ENCODE measurements around the gene ENG.

ENG gene

GRCh38 chr9:127865645-127866464 lies 11.4 kb upstream of the ENG start:
- DNase-seq (ENCODE audit: low read depth in 3 of 3) = no peak

GRCh38 chr9:127863191-127863621 lies 8.7 kb upstream of the ENG start:
- DNase-seq (ENCODE audit: low read depth in 3 of 3) = no peak

GRCh38 chr9:127862075-127863011 lies 7.9 kb upstream of the ENG start:
- DNase-seq (ENCODE audit: low read depth in 3 of 3) = peak in 1 of 3 experiments; percentile 17

- DNase-seq (ENCODE audit: low read depth in 3 of 3) = no peak
Measured at GRCh38 chr9:127860779-127861178, 6.3 kb upstream of the ENG start.

GRCh38 chr9:127860260-127860659 lies 5.8 kb upstream of the ENG start:
- no peak for DNase-seq (ENCODE audit: low read depth in 3 of 3)

- no peak for DNase-seq (ENCODE audit: low read depth in 3 of 3)
Measured at GRCh38 chr9:127858041-127858512, 3.6 kb upstream of the ENG start.

GRCh38 chr9:127857278-127857677 lies 2.8 kb upstream of the ENG start:
- no peak for DNase-seq (ENCODE audit: low read depth in 3 of 3)

GRCh38 chr9:127856729-127857116 lies 2.3 kb upstream of the ENG start:
- no peak for DNase-seq (ENCODE audit: low read depth in 3 of 3)

- DNase-seq (ENCODE audit: low read depth in 3 of 3) = no peak
Measured at GRCh38 chr9:127856094-127856728, 1.8 kb upstream of the ENG start.

- DNase-seq (ENCODE audit: low read depth in 3 of 3) = no peak
Measured at GRCh38 chr9:127855522-127855921, 1.1 kb upstream of the ENG start.

GRCh38 chr9:127854960-127855359 lies 502 bp upstream of the ENG start:
- no peak for DNase-seq (ENCODE audit: low read depth in 3 of 3)

GRCh38 chr9:127853312-127854183 lies 910 bp downstream of the ENG start:
- no peak for DNase-seq (ENCODE audit: low read depth in 3 of 3)

- no peak for DNase-seq (ENCODE audit: low read depth in 3 of 3)
Measured at GRCh38 chr9:127852829-127853228, 1.6 kb downstream of the ENG start.

- DNase-seq (ENCODE audit: low read depth in 3 of 3) = no peak
Measured at GRCh38 chr9:127850286-127850830, 4.1 kb downstream of the ENG start.

- no peak for DNase-seq (ENCODE audit: low read depth in 3 of 3)
Measured at GRCh38 chr9:127848756-127849504, 5.5 kb downstream of the ENG start.

GRCh38 chr9:127847833-127848755 lies 6.4 kb downstream of the ENG start:
- DNase-seq (ENCODE audit: low read depth in 3 of 3) = no peak

GRCh38 chr9:127847178-127847510 lies 7.3 kb downstream of the ENG start:
- DNase-seq (ENCODE audit: low read depth in 3 of 3) = no peak

- DNase-seq (ENCODE audit: low read depth in 3 of 3) = no peak
Measured at GRCh38 chr9:127846443-127847177, 7.8 kb downstream of the ENG start.
